Hepatocyte (in vitro differentiated cells): Measurements from ENCODE around the gene THTPA.

Experiments
- EZH2 ChIP-seq: fragments of 200-600 bp; sonication (generic); IDR thresholded peaks from 2 replicates; pipeline ENCODE4 v1.6.1; 2016; ENCODE audit warnings: antibody characterized with exemption, mild to moderate bottlenecking, borderline replicate concordance
- EZH2phosphoT487 ChIP-seq: fragments of 200-600 bp; sonication (generic); IDR thresholded peaks from one replicate; pipeline ENCODE4 v1.6.1; 2018; ENCODE audit warnings: antibody characterized with exemption, mild to moderate bottlenecking, low read depth, moderate library complexity; ENCODE audit not compliant: unreplicated experiment, severe bottlenecking
- TF ChIP-seq, protein P1 (sequence below): fragments of 200-600 bp; sonication (generic); IDR thresholded peaks from 2 replicates; pipeline ENCODE4 v1.5.1; 2016; ENCODE audit warnings: antibody characterized with exemption, mild to moderate bottlenecking; ENCODE audit not compliant: poor library complexity

DNA sequence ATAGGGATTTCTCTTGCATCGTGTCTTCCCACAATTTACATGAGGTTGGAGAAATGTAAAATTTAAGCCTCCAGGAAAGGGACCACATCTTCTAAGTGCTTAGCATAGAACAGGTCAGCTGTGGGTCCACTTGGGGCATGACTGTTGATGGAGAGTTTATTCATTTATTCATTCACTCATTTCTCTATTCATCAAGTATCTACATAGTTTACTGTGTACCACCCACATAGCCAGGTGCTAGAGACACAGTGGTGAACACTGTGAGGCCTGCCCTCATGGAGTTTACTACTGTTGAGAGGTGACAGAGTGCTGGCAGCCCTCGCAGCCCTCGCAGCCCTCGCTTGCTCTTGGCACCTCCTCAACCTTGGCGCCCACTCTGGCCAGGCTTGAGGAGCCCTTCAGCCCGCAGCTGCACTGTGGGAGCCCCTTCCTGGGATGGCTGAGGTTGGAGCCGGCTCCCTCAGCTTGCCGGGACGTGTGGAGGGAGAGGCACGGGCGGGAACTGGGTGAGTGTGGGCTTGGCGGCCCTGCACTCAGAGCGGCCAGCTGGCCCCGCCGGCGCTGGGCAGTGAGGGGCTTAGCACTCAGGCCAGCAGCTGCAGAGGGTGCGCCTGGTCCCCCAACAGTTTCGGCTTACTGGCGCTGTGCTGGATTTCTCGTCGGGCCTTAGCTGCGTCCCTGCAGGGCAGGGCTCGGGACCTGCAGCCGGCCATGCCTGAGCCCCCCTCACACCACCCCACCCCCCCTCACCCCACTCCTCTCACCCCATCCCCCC lies 24.3 kb downstream of the THTPA start:
- no peak for TF ChIP-seq EZH2
- TF ChIP-seq, protein P1, sequence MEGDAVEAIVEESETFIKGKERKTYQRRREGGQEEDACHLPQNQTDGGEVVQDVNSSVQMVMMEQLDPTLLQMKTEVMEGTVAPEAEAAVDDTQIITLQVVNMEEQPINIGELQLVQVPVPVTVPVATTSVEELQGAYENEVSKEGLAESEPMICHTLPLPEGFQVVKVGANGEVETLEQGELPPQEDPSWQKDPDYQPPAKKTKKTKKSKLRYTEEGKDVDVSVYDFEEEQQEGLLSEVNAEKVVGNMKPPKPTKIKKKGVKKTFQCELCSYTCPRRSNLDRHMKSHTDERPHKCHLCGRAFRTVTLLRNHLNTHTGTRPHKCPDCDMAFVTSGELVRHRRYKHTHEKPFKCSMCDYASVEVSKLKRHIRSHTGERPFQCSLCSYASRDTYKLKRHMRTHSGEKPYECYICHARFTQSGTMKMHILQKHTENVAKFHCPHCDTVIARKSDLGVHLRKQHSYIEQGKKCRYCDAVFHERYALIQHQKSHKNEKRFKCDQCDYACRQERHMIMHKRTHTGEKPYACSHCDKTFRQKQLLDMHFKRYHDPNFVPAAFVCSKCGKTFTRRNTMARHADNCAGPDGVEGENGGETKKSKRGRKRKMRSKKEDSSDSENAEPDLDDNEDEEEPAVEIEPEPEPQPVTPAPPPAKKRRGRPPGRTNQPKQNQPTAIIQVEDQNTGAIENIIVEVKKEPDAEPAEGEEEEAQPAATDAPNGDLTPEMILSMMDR = no peak
- TF ChIP-seq EZH2phosphoT487 = no peak
